Epithelial cell of esophagus (primary cell): Measurements from ENCODE around the gene ARHGAP22.
A peak's percentile ranks its signal among the peaks of the same experiment; 100 is the strongest.

Source experiments
- DNase-seq: peaks from one replicate; pipeline ENCODE4 v3.0.0; 2010; ENCODE audit warnings: low read depth
- H3K4me3 ChIP-seq: 2 replicates; pipeline ENCODE4 v1.5.1; 2011; ENCODE audit warnings: mild to moderate bottlenecking, low read length, control low read depth
- CTCF ChIP-seq: IDR thresholded peaks from 2 replicates; pipeline ENCODE4 v1.5.1; 2011; ENCODE audit warnings: low read depth, mild to moderate bottlenecking, low read length, control low read depth, inconsistent platforms; ENCODE audit not compliant: insufficient read depth; ENCODE audit errors: missing control alignments

Gene ARHGAP22

GRCh38 chr10:48556713-48557112, 48.2 kb downstream of the ARHGAP22 start:
- no peak for DNase-seq
- TF ChIP-seq CTCF = no peak
- no peak overlapping the region for H3K4me3 ChIP-seq

GRCh38 chr10:48556065-48556464, 48.8 kb downstream of the ARHGAP22 start:
- H3K4me3 ChIP-seq = no peak overlapping the region
- DNase-seq = no peak
- no peak for TF ChIP-seq CTCF

GRCh38 chr10:48555310-48556042, 49.4 kb downstream of the ARHGAP22 start:
- H3K4me3 ChIP-seq = no peak overlapping the region
- DNase-seq = no peak
- TF ChIP-seq CTCF = no peak

GRCh38 chr10:48554656-48555055, 50.2 kb downstream of the ARHGAP22 start:
- H3K4me3 ChIP-seq = no peak overlapping the region
- TF ChIP-seq CTCF = no peak
- DNase-seq = peak; percentile 59

- no peak overlapping the region for H3K4me3 ChIP-seq
- no peak for TF ChIP-seq CTCF
- no peak for DNase-seq
Observed at GRCh38 chr10:48554246-48554645, 50.6 kb downstream of the ARHGAP22 start.

GRCh38 chr10:48552946-48553564, 51.8 kb downstream of the ARHGAP22 start:
- TF ChIP-seq CTCF = no peak
- H3K4me3 ChIP-seq = no peak overlapping the region
- no peak for DNase-seq
